HG02870 (cell line): ENCODE measurements around the gene RNU2-63P.
"Not testable (repeated sequence)": the region's sequence is repeated elsewhere in the genome, so short reads cannot be mapped to it uniquely, and the experiment has no call there.

Experiments
- ATAC-seq: cut with Tn5 transposase; IDR thresholded peaks from one replicate; pipeline ENCODE4 v1.9.1; 2021; ENCODE audit warnings: mild to moderate bottlenecking, moderate library complexity; ENCODE audit not compliant: unreplicated experiment

Gene RNU2-63P

DNA sequence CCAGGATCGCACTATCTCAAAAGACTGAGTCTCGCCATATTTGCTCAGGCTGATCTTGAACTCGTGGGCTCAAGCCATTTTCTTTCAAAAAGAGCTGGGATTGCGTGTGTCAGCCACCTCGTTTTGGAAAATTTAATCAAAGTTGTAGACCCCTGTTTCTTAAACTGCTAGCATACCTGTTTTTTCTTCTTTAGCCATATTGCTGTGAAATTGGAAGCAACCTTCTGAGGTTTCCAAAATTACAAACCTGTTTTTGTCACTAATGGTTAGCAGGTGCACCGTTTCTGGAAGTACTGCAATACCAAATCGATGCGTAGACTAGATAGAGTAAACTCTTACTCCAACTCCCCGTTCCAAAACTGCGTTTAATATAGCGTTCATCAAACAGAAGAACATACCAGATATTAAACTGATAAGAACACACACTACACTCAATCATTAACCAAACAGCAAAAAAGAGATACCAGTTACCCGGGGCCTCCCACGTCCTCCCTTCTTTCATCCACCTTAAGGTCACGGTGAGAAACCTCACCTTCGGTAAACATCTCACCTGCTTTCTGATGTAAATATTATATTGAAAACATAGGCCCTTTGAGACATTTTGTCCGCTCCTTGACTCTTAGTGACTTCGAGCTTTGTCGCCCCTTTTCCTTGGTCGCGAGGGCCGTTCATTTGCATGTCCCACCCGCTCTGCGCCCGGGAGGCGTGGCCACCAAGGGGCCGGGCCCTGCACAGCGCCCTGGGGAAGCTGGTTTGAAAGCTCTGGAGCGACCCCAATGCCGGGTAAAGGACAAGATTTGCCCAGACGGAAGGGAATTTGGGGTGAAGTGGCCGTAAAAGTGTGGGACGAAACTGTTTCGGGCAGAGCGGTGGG is at the start of gene RNU2-63P:
RNU2-63P (minus strand) TSS at position 462 of the 874 bp plus-strand sequence.
- peak; percentile 70 for ATAC-seq

DNA sequence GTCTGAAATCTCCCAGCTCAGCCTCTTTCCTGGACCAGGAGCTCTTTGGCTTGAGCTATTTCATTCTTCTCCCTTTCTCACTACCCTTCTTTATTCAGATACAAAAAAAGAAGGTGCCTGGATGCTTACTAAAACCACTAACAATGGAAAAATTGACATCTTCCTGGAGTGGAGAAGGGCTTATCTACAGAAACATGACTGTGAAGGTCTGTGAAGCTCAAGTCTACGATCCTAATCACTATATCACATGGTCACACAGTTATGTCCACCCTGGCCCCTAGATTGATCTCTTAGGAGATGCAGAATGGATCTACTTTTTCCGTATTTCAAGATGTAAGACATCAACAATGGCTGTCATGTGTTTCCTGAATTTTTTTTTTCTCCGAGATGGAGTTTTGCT is 44.9 kb upstream of the RNU2-63P start:
- ATAC-seq, result no peak

- no peak for ATAC-seq
Measured at GRCh38 chr2:88060907-88061275, 44.5 kb upstream of the RNU2-63P start.

- ATAC-seq, result peak; percentile 34
Measured at GRCh38 chr2:88059979-88060906, 43.9 kb upstream of the RNU2-63P start.

DNA sequence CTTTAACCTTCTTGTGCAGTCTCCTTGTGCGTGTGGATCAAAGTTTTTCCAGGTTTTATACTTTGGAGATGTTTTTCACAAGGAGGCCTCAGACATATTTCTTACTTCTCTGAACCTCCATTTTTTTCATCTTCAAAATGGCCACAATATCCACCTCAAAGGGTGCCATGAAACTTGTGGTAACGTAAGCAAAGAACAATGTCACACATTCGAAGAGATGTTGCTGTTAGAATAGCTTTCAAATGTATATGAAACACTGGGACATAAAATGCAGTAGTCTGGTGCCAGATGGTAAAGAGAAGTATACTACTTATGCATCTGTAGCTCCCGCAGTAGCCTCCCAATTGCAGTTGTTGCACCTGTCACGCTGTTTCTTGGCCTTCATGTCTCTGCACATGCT is 41.8 kb upstream of the RNU2-63P start:
- no peak for ATAC-seq

DNA sequence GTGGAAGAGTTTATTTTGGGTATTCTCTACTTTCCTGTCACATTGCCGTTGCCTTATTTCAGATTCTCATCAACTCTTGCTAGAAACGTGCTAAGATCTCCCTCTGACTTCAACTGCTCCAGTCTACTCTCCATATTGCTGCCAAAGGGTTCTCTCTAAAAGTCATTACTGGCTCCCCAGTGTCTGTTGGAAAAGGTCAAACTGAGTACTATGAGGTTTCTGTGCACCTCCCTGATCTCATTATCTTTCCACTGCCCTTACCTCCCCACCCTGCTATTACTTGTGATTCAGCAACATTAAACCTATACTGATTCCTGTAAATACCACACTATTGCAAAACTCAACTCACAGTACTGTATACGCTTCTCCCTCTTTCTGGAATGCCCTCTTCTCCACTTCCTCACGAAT is 41.1 kb upstream of the RNU2-63P start:
- no peak for ATAC-seq

DNA sequence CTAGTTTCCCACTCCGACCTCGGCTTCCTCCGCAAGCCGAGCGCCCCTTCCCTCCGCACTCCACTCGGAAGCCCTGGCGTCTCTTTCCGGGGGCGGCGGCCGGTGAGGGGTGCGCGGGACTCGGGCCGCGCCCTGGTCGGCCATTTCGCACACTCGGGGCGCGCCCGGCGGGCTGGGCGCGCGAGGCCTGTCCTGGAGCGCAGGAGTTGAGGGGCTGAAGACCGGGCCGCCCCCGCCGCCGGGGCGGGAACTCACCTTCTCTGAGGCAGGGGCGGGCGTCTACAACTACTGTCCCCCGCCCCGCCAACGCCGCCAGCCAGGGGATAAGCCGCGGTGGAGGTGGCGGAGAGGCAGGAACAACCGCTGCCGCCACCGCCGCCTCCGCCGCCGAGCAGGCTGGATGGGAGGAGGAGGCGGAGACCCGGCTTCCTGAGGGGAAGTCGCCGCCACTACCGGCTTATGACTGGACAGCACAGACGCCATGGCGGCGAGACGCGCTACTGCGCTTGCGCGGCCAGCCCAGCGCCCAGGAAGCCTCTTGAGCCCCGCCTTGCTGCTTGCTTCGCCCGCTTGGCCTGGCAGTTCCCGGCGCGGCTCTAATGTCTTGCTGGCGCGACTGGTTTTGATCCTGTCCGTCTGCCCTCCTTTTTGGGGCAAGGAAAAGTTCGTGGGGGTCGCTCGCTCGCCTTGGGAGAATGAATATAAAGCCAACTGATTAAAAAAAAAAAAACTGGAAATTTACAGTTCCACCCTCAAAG is 39.2 kb upstream of the RNU2-63P start, which contains the start of gene KRCC1:
KRCC1 (minus strand) TSS at position 413 of the 758 bp plus-strand sequence. CDS start 27,220 bp downstream, outside the sequence.
- peak; percentile 93 for ATAC-seq

DNA sequence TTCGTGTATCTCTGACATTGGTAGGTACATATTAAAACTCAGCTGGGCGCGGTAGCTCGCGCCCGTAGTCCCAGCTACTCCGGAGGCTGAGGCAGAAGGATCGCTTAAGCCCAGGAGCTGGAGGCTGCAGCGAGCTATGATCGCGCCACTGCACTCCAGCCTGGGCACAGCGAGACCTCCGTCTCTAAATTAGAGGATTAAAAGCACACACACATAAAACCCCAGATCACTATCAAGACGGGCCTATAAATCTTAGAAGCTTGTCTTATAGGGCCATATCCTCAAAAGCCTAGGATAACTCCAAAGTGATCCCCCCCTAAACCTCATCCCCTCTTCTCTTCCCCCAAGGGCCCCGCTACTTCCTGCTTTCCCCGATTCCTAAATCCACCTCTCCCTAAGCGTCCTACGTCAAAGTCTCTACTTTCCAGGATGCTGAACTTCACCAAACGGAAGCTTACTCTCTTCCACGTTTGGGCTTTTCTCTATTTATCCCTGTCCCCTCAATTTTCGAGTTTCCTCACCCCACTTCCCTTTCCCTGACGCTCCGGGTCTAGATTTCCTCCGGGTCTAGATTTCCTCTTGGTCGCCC is 38.5 kb upstream of the RNU2-63P start:
- ATAC-seq, result no peak

DNA sequence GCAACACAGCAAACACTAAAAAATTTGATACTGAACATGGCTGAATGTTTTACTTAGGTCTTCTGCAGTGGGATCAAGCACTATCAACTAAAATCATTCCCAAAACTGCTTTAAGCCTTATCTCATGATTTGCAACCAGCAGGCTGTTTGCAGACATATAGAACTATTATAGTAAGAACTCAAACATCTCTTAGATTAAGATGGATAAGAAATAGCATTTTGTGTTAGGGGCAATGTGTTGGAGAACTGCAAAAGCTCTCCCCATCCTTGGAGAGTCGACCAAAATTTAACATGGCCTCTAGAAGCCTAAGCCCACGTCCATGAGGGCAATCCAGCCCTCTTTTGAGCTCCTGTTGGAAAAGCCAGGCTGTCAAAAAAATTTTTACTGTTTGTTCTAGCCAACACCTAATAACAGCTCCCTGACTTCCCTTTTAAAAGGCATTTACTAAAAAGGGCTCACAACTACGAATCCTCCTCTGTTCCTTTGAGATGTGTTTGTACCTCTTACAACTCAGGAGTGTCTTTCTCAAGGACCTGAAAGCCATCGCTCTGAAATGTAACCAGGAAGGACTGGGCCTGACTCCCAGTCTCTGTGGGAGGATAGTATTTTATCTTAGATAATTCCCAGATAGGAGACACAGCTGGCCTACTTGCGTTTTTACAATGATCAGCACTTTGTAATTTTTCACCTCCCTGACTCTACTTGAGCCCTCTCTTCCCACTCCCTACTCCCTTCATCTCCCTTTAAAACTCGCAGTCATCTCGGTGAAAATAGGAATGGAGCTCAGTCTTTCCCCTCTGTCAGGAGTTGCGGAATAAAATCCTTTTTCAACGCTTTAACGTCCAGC is 37.8 kb upstream of the RNU2-63P start:
- no peak for ATAC-seq

DNA sequence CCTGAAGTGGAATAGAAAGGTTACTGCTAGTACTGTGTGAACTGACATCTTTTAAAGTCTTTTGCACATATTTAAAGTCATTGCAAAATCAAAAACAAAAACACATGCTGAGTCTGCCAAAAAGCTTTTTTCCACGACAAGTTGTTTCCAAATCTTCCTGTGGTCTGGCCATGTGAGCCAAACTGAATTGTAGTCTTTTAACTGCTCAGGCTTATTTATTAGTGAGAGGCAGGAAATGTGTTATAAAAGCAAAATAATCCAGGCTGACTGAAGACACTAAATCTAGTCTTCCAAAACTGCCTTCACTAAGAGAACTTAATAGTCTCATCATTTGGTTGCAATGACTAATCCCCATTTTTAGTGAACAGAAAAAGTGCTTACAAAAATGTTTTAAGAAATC is 36.9 kb upstream of the RNU2-63P start:
- ATAC-seq, result no peak

DNA sequence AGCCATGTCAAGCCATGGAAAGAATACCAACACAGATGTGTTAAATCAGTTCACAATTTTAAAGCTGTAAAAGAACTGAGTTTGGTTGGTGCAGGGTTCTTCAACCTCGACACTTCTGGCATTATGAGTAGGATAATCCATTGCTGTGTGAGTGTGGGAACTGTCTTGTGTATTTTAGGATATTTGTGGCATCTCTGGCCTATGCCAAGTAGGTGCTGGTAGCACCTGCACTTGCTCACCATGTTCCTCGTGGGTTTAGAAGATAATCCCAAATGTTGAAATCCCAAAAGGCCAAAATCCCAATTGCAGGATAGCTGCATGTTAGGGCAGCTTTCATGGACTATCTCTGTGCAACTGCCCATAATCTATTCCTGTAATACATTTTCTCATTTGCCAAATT is 35.4 kb upstream of the RNU2-63P start:
- ATAC-seq, result no peak

- ATAC-seq, result no peak
Measured at GRCh38 chr2:88049622-88050021, 33.3 kb upstream of the RNU2-63P start.

GRCh38 chr2:88048541-88048940 is 32.2 kb upstream of the RNU2-63P start:
- ATAC-seq, result no peak

- ATAC-seq, result not testable (repeated sequence)
Measured at GRCh38 chr2:88045561-88045960, 29.2 kb upstream of the RNU2-63P start.

DNA sequence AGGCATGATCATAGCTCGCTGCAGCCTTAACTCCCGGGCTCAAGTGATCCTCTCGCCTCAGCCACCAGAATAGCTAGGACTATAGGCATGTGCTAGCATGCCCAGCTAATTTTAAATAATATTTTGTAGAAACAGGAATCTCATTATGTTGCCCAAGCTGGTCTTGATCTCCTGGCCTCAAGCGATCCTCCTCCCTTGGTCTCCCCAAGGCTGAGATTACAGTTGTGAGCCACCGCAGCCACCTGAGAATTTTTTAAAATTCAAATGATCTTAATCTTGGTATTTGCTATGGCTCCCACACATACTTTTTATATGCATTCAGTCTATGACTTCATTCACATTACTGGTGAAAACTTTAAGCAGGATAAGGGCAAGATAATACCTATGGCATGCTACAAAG is 26.1 kb upstream of the RNU2-63P start:
- no peak for ATAC-seq

GRCh38 chr2:88038263-88039105 is 22.1 kb upstream of the RNU2-63P start:
- no peak for ATAC-seq

DNA sequence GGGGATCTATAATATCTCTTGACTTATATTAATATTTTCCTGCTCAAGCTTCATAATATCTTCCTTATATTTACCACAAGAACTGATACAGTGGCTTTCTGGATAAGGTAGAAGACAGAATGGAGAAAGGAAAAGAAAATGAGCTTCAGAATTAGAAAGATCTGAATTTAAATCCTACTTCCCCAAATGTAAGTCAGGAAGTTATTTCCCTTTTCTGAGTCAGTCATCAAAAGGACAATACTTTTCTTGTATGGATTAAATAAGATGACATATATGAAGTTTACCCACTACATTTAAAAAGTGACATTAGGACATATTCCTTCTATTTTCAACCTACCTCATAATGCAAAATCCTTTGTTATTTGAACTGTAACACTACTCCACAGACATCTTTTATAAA is 20.3 kb upstream of the RNU2-63P start:
- ATAC-seq, result no peak

DNA sequence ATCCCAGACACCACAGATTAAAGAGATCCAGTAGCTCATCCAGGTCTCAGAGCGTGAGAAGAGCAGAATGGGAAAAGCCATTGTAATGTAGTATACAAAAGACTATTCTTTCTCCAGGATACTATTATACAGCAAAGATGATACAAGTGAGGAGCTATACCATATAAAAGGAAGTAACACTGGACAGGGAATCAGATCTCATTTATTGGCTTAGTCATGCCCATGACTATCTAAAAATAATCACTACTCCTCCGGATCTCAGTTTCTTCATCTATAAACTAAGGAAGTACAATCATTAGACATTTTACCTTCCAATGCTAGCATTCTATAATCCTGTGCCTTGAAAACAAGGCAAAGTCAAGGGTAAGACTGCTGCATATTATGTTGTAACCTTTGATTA is 19.8 kb upstream of the RNU2-63P start:
- ATAC-seq, result no peak
